Body of pancreas (tissue), 4 donors: ENCODE measurements around the gene NDUFS8. TPM values are rescaled to one million over a fixed set of nuclear protein-coding genes. Genes with fewer than 3 reads are reported as not detected.
A peak's percentile ranks its signal among the peaks of the same experiment; 100 is the strongest.

Experiments
- ATAC-seq: fragments of 150-250 bp; one replicate; pipeline ENCODE4 v1.9.1; 2016
- DNase-seq, 4 donors: peaks; one replicate each; pipeline ENCODE4 v3.0.0-alpha.2; 2019
- H3K27ac ChIP-seq, 4 donors: fragments of 200-600 bp; sonication (generic); 1 replicate in 3 of 4; 2 replicates in 1 of 4; pipeline versions ENCODE4 v1.5.1 to v1.6.1; 2016 to 2019; ENCODE audit warnings: mild to moderate bottlenecking in 1 of 4, mixed read lengths in 1 of 4, moderate library complexity in 1 of 4
- H3K27me3 ChIP-seq, 2 donors: fragments of 200-600 bp; sonication (generic); one replicate each; pipeline ENCODE4 v1.6.0; 2016; ENCODE audit warnings: mild to moderate bottlenecking in 1 of 2
- H3K36me3 ChIP-seq, 2 donors: fragments of 200-600 bp; sonication (generic); replicated peaks in 1 of 2; 2 replicates each; pipeline ENCODE4 v1.5.1; 2016; ENCODE audit warnings: low read depth in 2 of 2; ENCODE audit not compliant: insufficient read depth in 1 of 2
- H3K4me1 ChIP-seq: fragments of 200-600 bp; sonication (generic); one replicate; pipeline ENCODE4 v1.6.0; 2016
- H3K4me3 ChIP-seq, 2 donors: fragments of 200-600 bp; sonication (generic); 1 replicate in 1 of 2; 2 replicates in 1 of 2; pipeline ENCODE4 v1.5.1; 2016 to 2019
- H3K9me3 ChIP-seq, 3 donors: fragments of 200-600 bp; sonication (generic); 1 replicate in 2 of 3; 2 replicates in 1 of 3; pipeline ENCODE4 v1.5.1; 2016
- POLR2A ChIP-seq, 3 donors: fragments of 450-650 bp; IDR thresholded peaks; one replicate each; pipeline ENCODE4 v1.6.1; 2016; ENCODE audit warnings: antibody characterized with exemption in 3 of 3, mild to moderate bottlenecking in 2 of 3
- WGBS, 2 donors: methylation state at CpG; one replicate each; pipeline ENCODE4 v1.1.5; 2017; 5-methylcytosine and 5-hydroxymethylcytosine counted together
- intact Hi-C: fragments of 100-400 bp; cut with DNase I; formaldehyde crosslinking; loops from one replicate; pipeline ENCODE4 v1.15.1; 2023
- total RNA-seq, 2 donors: library from RNA; depleted of rRNA; stranded (reverse); fragments of >200 nt; gene quantifications; one replicate each; pipeline ENCODE4 v1.1.0, GENCODE V29; 2016
- TF ChIP-seq, protein P1 (sequence below), 7 experiments: fragments of 450-650 bp in 4 of 7; fragments of 200-600 bp in 3 of 7; sonication (generic) in 3 of 7; IDR thresholded peaks; one replicate each; pipeline ENCODE4 v1.5.1; 2016 to 2019; ENCODE audit warnings: antibody characterized with exemption in 7 of 7

Gene NDUFS8
- total RNA-seq, 2 donors from 2014 or later: 108 to 109 TPM

DNA sequence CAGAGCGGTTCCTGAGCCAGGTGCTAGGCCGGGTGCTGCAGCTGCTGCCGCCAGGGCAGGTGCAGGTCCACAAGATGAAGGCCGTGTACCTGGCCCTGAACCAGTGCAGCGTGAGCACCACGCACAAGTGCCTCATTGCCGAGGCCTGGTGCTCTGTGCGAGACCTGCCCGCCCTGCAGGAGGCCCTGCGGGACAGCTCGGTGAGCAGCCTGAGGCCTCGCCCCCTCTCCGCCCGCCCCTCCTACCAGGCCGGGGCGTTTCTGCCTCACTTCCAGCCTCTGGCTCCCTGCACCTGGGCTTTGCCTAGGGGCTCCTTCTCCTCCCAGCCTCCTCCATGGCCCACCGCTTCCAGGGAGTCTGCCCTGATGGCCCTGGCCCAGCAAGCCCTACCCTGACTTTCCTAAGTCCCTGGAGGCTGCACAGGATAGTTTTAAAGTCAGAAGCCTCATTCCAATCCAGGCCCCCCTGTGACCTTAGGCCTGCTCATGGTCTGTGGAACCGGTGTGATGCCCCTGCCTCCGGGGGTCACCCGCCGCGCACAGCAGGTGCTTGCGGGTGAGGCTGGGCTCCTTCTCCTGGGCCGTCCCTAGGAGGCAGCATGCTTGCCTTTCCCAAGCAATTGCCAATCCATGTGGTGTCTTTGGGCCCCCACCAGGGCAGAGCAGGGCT is 13.8 kb downstream of the NDUFS8 start:
- H3K4me3 ChIP-seq: no peak overlapping the region
- no peaks in the 10 kb centered on the region for H3K9me3 ChIP-seq
- H3K27ac ChIP-seq: peak overlapping the region; percentile 86 to 96 (median 96)
- no peaks in the 10 kb centered on the region for H3K27me3 ChIP-seq
- H3K4me1 ChIP-seq: peaks cover 74% of the 10 kb centered on the region
- WGBS, 2 donors: 55 to 63% methylated on average over 7 to 23 of the region's 24 CpGs
- H3K36me3 ChIP-seq: peaks cover 7 to 15% of the 10 kb centered on the region in 2 donors
- DNase-seq (peak in 3 of 4 donors; percentile 57 to 72 (median 71)), ATAC-seq (no peak)
- TF ChIP-seq, protein P1, sequence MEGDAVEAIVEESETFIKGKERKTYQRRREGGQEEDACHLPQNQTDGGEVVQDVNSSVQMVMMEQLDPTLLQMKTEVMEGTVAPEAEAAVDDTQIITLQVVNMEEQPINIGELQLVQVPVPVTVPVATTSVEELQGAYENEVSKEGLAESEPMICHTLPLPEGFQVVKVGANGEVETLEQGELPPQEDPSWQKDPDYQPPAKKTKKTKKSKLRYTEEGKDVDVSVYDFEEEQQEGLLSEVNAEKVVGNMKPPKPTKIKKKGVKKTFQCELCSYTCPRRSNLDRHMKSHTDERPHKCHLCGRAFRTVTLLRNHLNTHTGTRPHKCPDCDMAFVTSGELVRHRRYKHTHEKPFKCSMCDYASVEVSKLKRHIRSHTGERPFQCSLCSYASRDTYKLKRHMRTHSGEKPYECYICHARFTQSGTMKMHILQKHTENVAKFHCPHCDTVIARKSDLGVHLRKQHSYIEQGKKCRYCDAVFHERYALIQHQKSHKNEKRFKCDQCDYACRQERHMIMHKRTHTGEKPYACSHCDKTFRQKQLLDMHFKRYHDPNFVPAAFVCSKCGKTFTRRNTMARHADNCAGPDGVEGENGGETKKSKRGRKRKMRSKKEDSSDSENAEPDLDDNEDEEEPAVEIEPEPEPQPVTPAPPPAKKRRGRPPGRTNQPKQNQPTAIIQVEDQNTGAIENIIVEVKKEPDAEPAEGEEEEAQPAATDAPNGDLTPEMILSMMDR (IDR thresholded peaks at IDR 0.05): no peak
- no peak for TF ChIP-seq POLR2A (IDR thresholded peaks at IDR 0.05)
- intact Hi-C loops: no loop called here

GRCh38 chr11:68044898-68045351 is 14.4 kb downstream of the NDUFS8 start:
- 92 to 94% methylated on average over 2 to 17 of the region's 18 CpGs for WGBS, 2 donors
- TF ChIP-seq POLR2A (IDR thresholded peaks at IDR 0.05): no peak
- TF ChIP-seq, protein P1 (IDR thresholded peaks at IDR 0.05): no peak
- DNase-seq: no peak
- H3K27ac ChIP-seq: peak overlapping the region in 1 of 4 donors; percentile 96
- H3K27me3 ChIP-seq: no peaks in the 10 kb centered on the region
- no peak overlapping the region for H3K4me3 ChIP-seq
- no peak for ATAC-seq
- peaks cover 7 to 15% of the 10 kb centered on the region in 2 donors for H3K36me3 ChIP-seq
- intact Hi-C loops: no loop called here
- H3K4me1 ChIP-seq: peaks cover 74% of the 10 kb centered on the region
- no peaks in the 10 kb centered on the region for H3K9me3 ChIP-seq

- intact Hi-C loops: no loop called here
- peaks cover 63% of the 10 kb centered on the region for H3K4me1 ChIP-seq
- ATAC-seq (no peak), DNase-seq (no peak)
- H3K4me3 ChIP-seq: no peak overlapping the region
- no peaks in the 10 kb centered on the region for H3K9me3 ChIP-seq
- H3K27ac ChIP-seq: peak overlapping the region in 3 of 4 donors; percentile 71 to 79 (median 72)
- no peaks in the 10 kb centered on the region for H3K27me3 ChIP-seq
- H3K36me3 ChIP-seq: peaks cover 7 to 26% of the 10 kb centered on the region in 2 donors
- WGBS, 2 donors: 81 to 87% methylated on average over 28 to 34 of the region's 37 CpGs
- TF ChIP-seq, protein P1 (IDR thresholded peaks at IDR 0.05): no peak
- no peak for TF ChIP-seq POLR2A (IDR thresholded peaks at IDR 0.05)
These were observed 17.2 kb downstream of the NDUFS8 start for GRCh38 chr11:68047437-68048290.

- intact Hi-C loops: no loop called here
- peaks cover 7 to 28% of the 10 kb centered on the region in 2 donors for H3K36me3 ChIP-seq
These were observed 18.4 kb downstream of the NDUFS8 start for GRCh38 chr11:68048681-68049508.

More at GRCh38 chr11:68048681-68049508, 18.4 kb downstream of the NDUFS8 start:
- ATAC-seq (no peak), DNase-seq (no peak)
- Histone ChIP-seq H3K27me3 (no peaks in the 10 kb centered on the region), H3K4me3 (no peak overlapping the region), H3K27ac (peak overlapping the region; percentile 39 to 72 (median 54)), H3K4me1 (peaks cover 51% of the 10 kb centered on the region), H3K9me3 (no peaks in the 10 kb centered on the region)
- WGBS, 2 donors: 79 to 92% methylated on average over 13 to 35 of the region's 35 CpGs
- TF ChIP-seq, protein P1 (IDR thresholded peaks at IDR 0.05): no peak
